Measurements from ENCODE around the gene LRP1B.

Gene LRP1B

GRCh38 chr2:141317986-141318385 lies 812.8 kb downstream of the LRP1B start:
- Histone ChIP-seq H3K36me3 (ENCODE audit: insufficient read depth, low read length) (no peaks in the 10 kb centered on the region), H3K27me3 (ENCODE audit: insufficient read depth, low read length) (no peaks in the 10 kb centered on the region), H3K9me3 (ENCODE audit: low read length) (no peaks in the 10 kb centered on the region), H3K9ac (ENCODE audit: low read length) (no peak overlapping the region), H3K27ac (ENCODE audit: low read depth, low read length, poor library complexity, severe bottlenecking) (no peak overlapping the region), H4K20me1 (ENCODE audit: insufficient read depth, low read length) (no peaks in the 10 kb centered on the region), H3K4me1 (ENCODE audit: insufficient read depth, low read length, severe bottlenecking) (no peaks in the 10 kb centered on the region), H3F3A (ENCODE audit: insufficient read depth, low read length) (no peaks in the 10 kb centered on the region), H3K4me2 (ENCODE audit: low read length) (no peak overlapping the region), H3K79me2 (ENCODE audit: insufficient read depth, low read length) (no peaks in the 10 kb centered on the region), H3K9me2 (ENCODE audit: low read depth, low read length) (no peaks in the 10 kb centered on the region), H2AFZ (ENCODE audit: low read length) (no peak overlapping the region), H3K4me3 (ENCODE audit: low read depth, low read length, poor library complexity, severe bottlenecking) (no peak overlapping the region)
- no peak for TF ChIP-seq EZH2 (IDR thresholded peaks at IDR 0.05; ENCODE audit: borderline replicate concordance, low read length)
- TF ChIP-seq CTCF (IDR thresholded peaks at IDR 0.05; ENCODE audit: low read length) = no peak

- no peak overlapping the region for H3K4me3 ChIP-seq (ENCODE audit: low read depth, low read length, poor library complexity, severe bottlenecking)
- no peak overlapping the region for H2AFZ ChIP-seq (ENCODE audit: low read length)
- no peak overlapping the region for H3K4me2 ChIP-seq (ENCODE audit: low read length)
- TF ChIP-seq EZH2 (IDR thresholded peaks at IDR 0.05; ENCODE audit: borderline replicate concordance, low read length) (no peak), CTCF (IDR thresholded peaks at IDR 0.05; ENCODE audit: low read length) (no peak)
- H3F3A ChIP-seq (ENCODE audit: insufficient read depth, low read length) = no peaks in the 10 kb centered on the region
- H3K27ac ChIP-seq (ENCODE audit: low read depth, low read length, poor library complexity, severe bottlenecking) = no peak overlapping the region
- H4K20me1 ChIP-seq (ENCODE audit: insufficient read depth, low read length) = no peaks in the 10 kb centered on the region
- no peaks in the 10 kb centered on the region for H3K27me3 ChIP-seq (ENCODE audit: insufficient read depth, low read length)
- H3K9me3 ChIP-seq (ENCODE audit: low read length) = no peaks in the 10 kb centered on the region
- no peaks in the 10 kb centered on the region for H3K4me1 ChIP-seq (ENCODE audit: insufficient read depth, low read length, severe bottlenecking)
- H3K36me3 ChIP-seq (ENCODE audit: insufficient read depth, low read length) = no peaks in the 10 kb centered on the region
- H3K9ac ChIP-seq (ENCODE audit: low read length) = no peak overlapping the region
- H3K79me2 ChIP-seq (ENCODE audit: insufficient read depth, low read length) = no peaks in the 10 kb centered on the region
- H3K9me2 ChIP-seq (ENCODE audit: low read depth, low read length) = no peaks in the 10 kb centered on the region
Observed at GRCh38 chr2:141316606-141317005, 814.2 kb downstream of the LRP1B start.

GRCh38 chr2:141316103-141316502 lies 814.7 kb downstream of the LRP1B start:
- Histone ChIP-seq H3K4me3 (ENCODE audit: low read depth, low read length, poor library complexity, severe bottlenecking) (no peak overlapping the region), H3K9me2 (ENCODE audit: low read depth, low read length) (no peaks in the 10 kb centered on the region), H3K27ac (ENCODE audit: low read depth, low read length, poor library complexity, severe bottlenecking) (no peak overlapping the region), H3K4me2 (ENCODE audit: low read length) (no peak overlapping the region), H3K27me3 (ENCODE audit: insufficient read depth, low read length) (no peaks in the 10 kb centered on the region), H3F3A (ENCODE audit: insufficient read depth, low read length) (no peaks in the 10 kb centered on the region), H3K9me3 (ENCODE audit: low read length) (no peaks in the 10 kb centered on the region), H3K79me2 (ENCODE audit: insufficient read depth, low read length) (no peaks in the 10 kb centered on the region), H3K36me3 (ENCODE audit: insufficient read depth, low read length) (no peaks in the 10 kb centered on the region), H2AFZ (ENCODE audit: low read length) (no peak overlapping the region), H4K20me1 (ENCODE audit: insufficient read depth, low read length) (no peaks in the 10 kb centered on the region), H3K9ac (ENCODE audit: low read length) (no peak overlapping the region), H3K4me1 (ENCODE audit: insufficient read depth, low read length, severe bottlenecking) (no peaks in the 10 kb centered on the region)
- TF ChIP-seq CTCF (IDR thresholded peaks at IDR 0.05; ENCODE audit: low read length) (no peak), EZH2 (IDR thresholded peaks at IDR 0.05; ENCODE audit: borderline replicate concordance, low read length) (no peak)
